Nephron (organoid): ENCODE data around the gene SLC9C2.
"Not testable (repeated sequence)": the region's sequence is repeated elsewhere in the genome, so short reads cannot be mapped to it uniquely, and the experiment has no call there.

Experiments used
- H3K27ac Mint-ChIP-seq, 3 experiments: 2 replicates each; pipeline ENCODE4 v1.8.0; 2020; ENCODE audit warnings: mixed read lengths in 3 of 3, mild to moderate bottlenecking in 2 of 3, moderate library complexity in 1 of 3
- H3K27me3 Mint-ChIP-seq: 2 replicates; pipeline ENCODE4 v1.8.0; 2021; ENCODE audit warnings: low read depth, mild to moderate bottlenecking, moderate library complexity, mixed read lengths
- H3K36me3 Mint-ChIP-seq: 2 replicates; pipeline ENCODE4 v1.8.0; 2020; ENCODE audit warnings: low read depth, mixed read lengths
- H3K4me1 Mint-ChIP-seq: 2 replicates; pipeline ENCODE4 v1.8.0; 2020; ENCODE audit warnings: mixed read lengths
- H3K4me3 Mint-ChIP-seq, 3 experiments: 2 replicates each; pipeline ENCODE4 v1.8.0; 2020; ENCODE audit warnings: mild to moderate bottlenecking in 3 of 3, mixed read lengths in 3 of 3, moderate library complexity in 2 of 3
- H3K9me3 Mint-ChIP-seq: 2 replicates; pipeline ENCODE4 v1.8.0; 2020; ENCODE audit warnings: mixed read lengths
- TF ChIP-seq, protein P1 (sequence below), 3 experiments: fragments of 200-600 bp; sonication (generic); IDR thresholded peaks; one replicate each; pipeline ENCODE4 v1.5.0; 2021; ENCODE audit warnings: antibody characterized with exemption in 3 of 3; ENCODE audit not compliant: unreplicated experiment in 3 of 3

Gene SLC9C2

DNA sequence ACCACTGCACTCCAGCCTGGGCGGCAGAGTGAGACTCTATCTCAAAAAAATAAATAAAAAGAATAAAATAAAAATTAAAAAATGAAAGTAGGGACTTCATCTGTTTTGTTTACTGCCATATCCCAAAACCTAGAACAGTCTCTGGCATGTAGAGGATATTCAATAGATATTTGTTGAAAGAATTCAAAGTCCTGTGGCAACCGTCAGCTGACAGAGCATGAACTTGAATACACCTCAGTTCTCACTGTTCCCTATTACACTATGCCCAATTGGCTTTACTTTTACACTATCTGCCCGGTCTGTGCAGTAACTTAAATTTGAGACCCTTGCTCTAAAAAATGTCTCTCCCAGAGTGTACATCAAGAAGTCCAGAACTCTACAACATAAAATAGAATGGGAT, 79.5 kb downstream of the SLC9C2 start:
- Mint-ChIP-seq H3K27me3 (no peaks in the 10 kb centered on the region), H3K9me3 (no peaks in the 10 kb centered on the region), H3K27ac (no peak overlapping the region), H3K36me3 (no peaks in the 10 kb centered on the region), H3K4me1 (no peaks in the 10 kb centered on the region), H3K4me3 (no peak overlapping the region)
- TF ChIP-seq, protein P1, sequence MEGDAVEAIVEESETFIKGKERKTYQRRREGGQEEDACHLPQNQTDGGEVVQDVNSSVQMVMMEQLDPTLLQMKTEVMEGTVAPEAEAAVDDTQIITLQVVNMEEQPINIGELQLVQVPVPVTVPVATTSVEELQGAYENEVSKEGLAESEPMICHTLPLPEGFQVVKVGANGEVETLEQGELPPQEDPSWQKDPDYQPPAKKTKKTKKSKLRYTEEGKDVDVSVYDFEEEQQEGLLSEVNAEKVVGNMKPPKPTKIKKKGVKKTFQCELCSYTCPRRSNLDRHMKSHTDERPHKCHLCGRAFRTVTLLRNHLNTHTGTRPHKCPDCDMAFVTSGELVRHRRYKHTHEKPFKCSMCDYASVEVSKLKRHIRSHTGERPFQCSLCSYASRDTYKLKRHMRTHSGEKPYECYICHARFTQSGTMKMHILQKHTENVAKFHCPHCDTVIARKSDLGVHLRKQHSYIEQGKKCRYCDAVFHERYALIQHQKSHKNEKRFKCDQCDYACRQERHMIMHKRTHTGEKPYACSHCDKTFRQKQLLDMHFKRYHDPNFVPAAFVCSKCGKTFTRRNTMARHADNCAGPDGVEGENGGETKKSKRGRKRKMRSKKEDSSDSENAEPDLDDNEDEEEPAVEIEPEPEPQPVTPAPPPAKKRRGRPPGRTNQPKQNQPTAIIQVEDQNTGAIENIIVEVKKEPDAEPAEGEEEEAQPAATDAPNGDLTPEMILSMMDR (IDR thresholded peaks at IDR 0.05; ENCODE audit: unreplicated experiment in 3 of 3): no peak

GRCh38 chr1:173520799-173521198, 82.1 kb downstream of the SLC9C2 start:
- TF ChIP-seq, protein P1 (IDR thresholded peaks at IDR 0.05; ENCODE audit: unreplicated experiment in 3 of 3): no peak
- Mint-ChIP-seq H3K36me3 (no peaks in the 10 kb centered on the region), H3K4me3 (no peak overlapping the region), H3K27me3 (no peaks in the 10 kb centered on the region), H3K27ac (no peak overlapping the region), H3K4me1 (no peaks in the 10 kb centered on the region), H3K9me3 (no peaks in the 10 kb centered on the region)

- H3K36me3 Mint-ChIP-seq, H3K27me3 Mint-ChIP-seq, H3K27ac Mint-ChIP-seq, H3K4me3 Mint-ChIP-seq, H3K4me1 Mint-ChIP-seq: not testable (repeated sequence)
- peaks cover 10% of the 10 kb centered on the region for H3K9me3 Mint-ChIP-seq
Observed at GRCh38 chr1:173514503-173514902, 88.4 kb downstream of the SLC9C2 start.

- H3K27me3 Mint-ChIP-seq: no peaks in the 10 kb centered on the region
- peaks cover 10% of the 10 kb centered on the region for H3K9me3 Mint-ChIP-seq
- H3K4me3 Mint-ChIP-seq: no peak overlapping the region
- peaks cover 17% of the 10 kb centered on the region for H3K4me1 Mint-ChIP-seq
- H3K36me3 Mint-ChIP-seq: no peaks in the 10 kb centered on the region
- H3K27ac Mint-ChIP-seq: no peak overlapping the region
- TF ChIP-seq, protein P1 (IDR thresholded peaks at IDR 0.05; ENCODE audit: unreplicated experiment in 3 of 3): no peak
Observed at GRCh38 chr1:173509797-173510196, 93.1 kb downstream of the SLC9C2 start.

DNA sequence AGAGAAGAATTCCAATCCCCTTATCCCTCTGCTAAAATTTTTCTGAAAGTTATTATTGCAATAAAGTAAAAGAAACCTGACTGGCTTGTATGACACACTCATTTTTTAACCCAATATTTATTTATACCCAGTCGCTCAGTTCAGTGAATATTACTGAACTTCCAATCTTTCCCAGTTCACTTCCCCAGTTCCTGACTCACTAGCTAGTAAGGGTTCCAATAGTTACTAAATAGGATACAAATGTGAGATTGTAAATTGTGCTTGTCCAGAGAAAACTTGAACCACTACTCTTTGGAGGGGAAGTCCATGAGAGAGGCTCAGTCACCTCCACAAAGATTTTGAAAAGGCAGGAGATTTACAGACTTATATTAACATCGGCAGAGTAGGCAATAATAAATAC, 94.3 kb downstream of the SLC9C2 start:
- Mint-ChIP-seq H3K27ac (peak overlapping the region in 2 of 3 experiments; percentile 13 to 79), H3K4me1 (peaks cover 17% of the 10 kb centered on the region), H3K27me3 (no peaks in the 10 kb centered on the region), H3K36me3 (no peaks in the 10 kb centered on the region), H3K4me3 (no peak overlapping the region), H3K9me3 (peaks cover 3% of the 10 kb centered on the region)
- TF ChIP-seq, protein P1 (IDR thresholded peaks at IDR 0.05; ENCODE audit: unreplicated experiment in 3 of 3): no peak

DNA sequence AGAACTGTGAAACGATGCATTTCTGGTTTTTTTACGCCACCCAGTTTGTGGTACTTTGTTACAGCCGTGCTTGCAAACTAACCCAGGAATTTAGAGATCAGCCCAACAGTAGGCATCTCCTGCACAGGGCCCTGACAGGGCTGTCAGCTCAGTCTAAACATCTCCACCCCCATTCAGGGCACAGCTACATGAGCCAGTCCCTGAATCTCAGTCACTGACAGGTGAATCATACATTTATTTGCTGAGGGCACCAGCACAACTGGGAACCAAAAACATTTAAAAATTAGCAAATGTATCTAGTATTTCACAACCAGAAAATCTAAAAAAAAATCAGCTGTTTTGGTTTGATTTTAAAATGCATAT, 95.0 kb downstream of the SLC9C2 start:
- H3K27ac Mint-ChIP-seq: peak overlapping the region; percentile 90 to 98 (median 97)
- H3K9me3 Mint-ChIP-seq: no peaks in the 10 kb centered on the region
- H3K4me3 Mint-ChIP-seq: no peak overlapping the region
- peaks cover 17% of the 10 kb centered on the region for H3K4me1 Mint-ChIP-seq
- TF ChIP-seq, protein P1 (IDR thresholded peaks at IDR 0.05; ENCODE audit: unreplicated experiment in 3 of 3): no peak
- H3K36me3 Mint-ChIP-seq: no peaks in the 10 kb centered on the region
- no peaks in the 10 kb centered on the region for H3K27me3 Mint-ChIP-seq
